CD14-positive monocyte (primary cell): Measurements from ENCODE around the gene SLC66A2. TPM values are rescaled to one million over a fixed set of nuclear protein-coding genes. Genes with fewer than 3 reads are reported as not detected.

Experiments
- DNase-seq, 3 donors: peaks; one replicate each; pipeline ENCODE4 v3.0.0-alpha.2; 2011 to 2022
- H2AFZ ChIP-seq: 2 replicates; pipeline ENCODE4 v1.6.0; 2012; ENCODE audit warnings: mild to moderate bottlenecking, low read depth, low read length, inconsistent platforms; ENCODE audit not compliant: insufficient read depth, poor library complexity, severe bottlenecking
- H3K27ac ChIP-seq, 2 donors: 1 replicate in 1 of 2; 2 replicates in 1 of 2; pipeline ENCODE4 v1.5.1; 2012 to 2013; ENCODE audit warnings: low read length in 2 of 2, control low read depth in 1 of 2, inconsistent platforms in 1 of 2, low read depth in 1 of 2, mild to moderate bottlenecking in 1 of 2
- H3K27me3 ChIP-seq, 2 donors: one replicate each; pipeline versions ENCODE4 v1.6.0 to v1.6.1; 2011 to 2013; ENCODE audit warnings: low read length in 2 of 2; ENCODE audit not compliant: control insufficient read depth in 2 of 2, insufficient read depth in 2 of 2
- H3K36me3 ChIP-seq, 2 donors: replicated peaks in 1 of 2; 1 replicate in 1 of 2; 2 replicates in 1 of 2; pipeline versions ENCODE4 v1.5.1 to v1.6.1; 2012 to 2013; ENCODE audit warnings: low read length in 2 of 2, control low read depth in 1 of 2, inconsistent platforms in 1 of 2, mild to moderate bottlenecking in 1 of 2; ENCODE audit not compliant: insufficient read depth in 2 of 2, control insufficient read depth in 1 of 2
- H3K4me1 ChIP-seq, 2 donors: 1 replicate in 1 of 2; 2 replicates in 1 of 2; pipeline versions ENCODE4 v1.5.1 to v1.6.1; 2012 to 2013; ENCODE audit warnings: low read length in 2 of 2, control low read depth in 1 of 2, inconsistent platforms in 1 of 2, mild to moderate bottlenecking in 1 of 2, moderate library complexity in 1 of 2; ENCODE audit not compliant: insufficient read depth in 2 of 2, control insufficient read depth in 1 of 2
- H3K4me2 ChIP-seq: replicated peaks from 2 replicates; pipeline ENCODE3; 2012; ENCODE audit warnings: low read length, moderate library complexity, mild to moderate bottlenecking; ENCODE audit not compliant: poor library complexity, severe bottlenecking; ENCODE audit errors: extremely low read depth
- H3K4me3 ChIP-seq, 3 experiments: fragments of 200-600 bp in 1 of 3; sonication (generic) in 1 of 3; replicated peaks in 1 of 3; 1 replicate in 2 of 3; 2 replicates in 1 of 3; pipeline ENCODE4 v1.5.1; 2011 to 2013; ENCODE audit warnings: low read length in 3 of 3, mild to moderate bottlenecking in 3 of 3, control low read depth in 2 of 3, low read depth in 2 of 3, inconsistent platforms in 1 of 3, moderate library complexity in 1 of 3
- H3K79me2 ChIP-seq: 2 replicates; pipeline ENCODE4 v1.6.0; 2012; ENCODE audit warnings: mild to moderate bottlenecking, control low read depth, inconsistent platforms, low read length, moderate library complexity; ENCODE audit not compliant: insufficient read depth
- H3K9ac ChIP-seq: 2 replicates; pipeline ENCODE4 v1.6.0; 2017; ENCODE audit warnings: low read length, mild to moderate bottlenecking; ENCODE audit not compliant: insufficient read depth, poor library complexity, severe bottlenecking
- H3K9me3 ChIP-seq, 2 donors: replicated peaks in 1 of 2; 1 replicate in 1 of 2; 2 replicates in 1 of 2; pipeline versions ENCODE4 v1.5.1 to v1.6.1; 2012 to 2013; ENCODE audit warnings: low read length in 2 of 2, control low read depth in 1 of 2; ENCODE audit not compliant: control insufficient read depth in 1 of 2, insufficient read depth in 1 of 2
- H4K20me1 ChIP-seq: 2 replicates; pipeline ENCODE4 v1.6.0; 2012; ENCODE audit warnings: mild to moderate bottlenecking, low read length, control low read depth, moderate library complexity; ENCODE audit not compliant: insufficient read depth
- H3K27ac Mint-ChIP-seq, 7 donors: one replicate each; pipeline ENCODE4 v1.8.0; 2020; ENCODE audit warnings: mild to moderate bottlenecking in 7 of 7, mixed read lengths in 7 of 7, moderate library complexity in 6 of 7, inconsistent platforms in 2 of 7
- H3K27me3 Mint-ChIP-seq, 3 donors: one replicate each; pipeline ENCODE4 v1.8.0; 2021 to 2022; ENCODE audit warnings: low read depth in 3 of 3, mild to moderate bottlenecking in 3 of 3, mixed read lengths in 3 of 3, moderate library complexity in 3 of 3, inconsistent platforms in 1 of 3
- H3K36me3 Mint-ChIP-seq, 2 donors: one replicate each; pipeline ENCODE4 v1.8.0; 2020; ENCODE audit warnings: mixed read lengths in 2 of 2, inconsistent platforms in 1 of 2, mild to moderate bottlenecking in 1 of 2
- H3K4me1 Mint-ChIP-seq: one replicate; pipeline ENCODE4 v1.8.0; 2020; ENCODE audit warnings: mild to moderate bottlenecking, mixed read lengths
- H3K4me3 Mint-ChIP-seq, 2 donors: one replicate each; pipeline ENCODE4 v1.8.0; 2020; ENCODE audit warnings: mild to moderate bottlenecking in 2 of 2, mixed read lengths in 2 of 2, moderate library complexity in 1 of 2
- H3K9me3 Mint-ChIP-seq, 7 donors: one replicate each; pipeline ENCODE4 v1.8.0; 2020 to 2022; ENCODE audit warnings: mixed read lengths in 7 of 7, mild to moderate bottlenecking in 6 of 7, moderate library complexity in 6 of 7, inconsistent platforms in 2 of 7
- CTCF ChIP-seq: fragments of 200-600 bp; IDR thresholded peaks from one replicate; pipeline ENCODE4 v1.8.0; 2022; ENCODE audit warnings: antibody characterized with exemption, mild to moderate bottlenecking
- WGBS: methylation state at CpG from one replicate; pipeline ENCODE4 v1.1.5; 2013; ENCODE audit warnings: missing lambda C conversion rate; ENCODE audit not compliant: insufficient coverage; 5-methylcytosine and 5-hydroxymethylcytosine counted together
- intact Hi-C, 2 donors: fragments of 100-400 bp; cut with micrococcal nuclease; formaldehyde crosslinking; loops; one replicate each; pipeline versions ENCODE4 v1.15.0 to v1.15.1; 2023
- polyA plus RNA-seq, 3 donors: library from polyadenylated mRNA; depleted of rRNA in 1 of 3; unstranded in 2 of 3; stranded (reverse) in 1 of 3; fragments of 300-500 nt in 2 of 3; fragments of >200 nt in 1 of 3; fragmentation: Illumina TruSeq in 2 of 3; gene quantifications; 1 replicate in 2 of 3; 2 replicates in 1 of 3; pipeline ENCODE4 v1.2.3, GENCODE V29; 2012 to 2021

The SLC66A2 gene
- polyA plus RNA-seq, 3 donors, result 26.8 to 42.6 (median 33.8) TPM

GRCh38 chr18:79900610-79901570 is 50.6 kb downstream of the SLC66A2 start:
- H3K27ac Mint-ChIP-seq, result no peak overlapping the region
- Histone ChIP-seq H3K4me3 (no peak overlapping the region), H4K20me1 (no peaks in the 10 kb centered on the region), H3K9ac (no peak overlapping the region), H3K36me3 (peaks cover 22 to 40% of the 10 kb centered on the region in 2 donors), H3K27ac (no peak overlapping the region), H3K4me1 (no peaks in the 10 kb centered on the region), H3K4me2 (no peak overlapping the region), H3K9me3 (peaks cover 90 to 93% of the 10 kb centered on the region in 2 donors), H2AFZ (no peak overlapping the region), H3K79me2 (no peaks in the 10 kb centered on the region), H3K27me3 (no peaks in the 10 kb centered on the region)
- H3K27me3 Mint-ChIP-seq, result peaks cover 0 to 5% (median 5%) of the 10 kb centered on the region in 3 donors
- 100% methylated on average over 17 of the region's 28 CpGs for WGBS
- H3K9me3 Mint-ChIP-seq, result peaks cover 68 to 95% (median 72%) of the 10 kb centered on the region in 7 donors
- intact Hi-C loops, result no loop called here
- no peaks in the 10 kb centered on the region for H3K4me1 Mint-ChIP-seq
- H3K36me3 Mint-ChIP-seq, result peaks cover 25 to 38% of the 10 kb centered on the region in 2 donors
- H3K4me3 Mint-ChIP-seq, result no peak overlapping the region
- DNase-seq, result no peak
- no peak for TF ChIP-seq CTCF

GRCh38 chr18:79899609-79900445 is 51.6 kb downstream of the SLC66A2 start:
- no peak overlapping the region for H2AFZ ChIP-seq
- no peak overlapping the region for H3K27ac ChIP-seq
- Mint-ChIP-seq H3K27me3 (peaks cover 0 to 5% (median 5%) of the 10 kb centered on the region in 3 donors), H3K36me3 (peaks cover 24 to 29% of the 10 kb centered on the region in 2 donors), H3K4me3 (no peak overlapping the region), H3K9me3 (peaks cover 70 to 97% (median 82%) of the 10 kb centered on the region in 7 donors), H3K4me1 (no peaks in the 10 kb centered on the region), H3K27ac (no peak overlapping the region)
- 88% methylated on average over 48 of the region's 53 CpGs for WGBS
- no peak overlapping the region for H3K9ac ChIP-seq
- H3K27me3 ChIP-seq, result no peaks in the 10 kb centered on the region
- no peak overlapping the region for H3K4me3 ChIP-seq
- H3K4me1 ChIP-seq, result no peaks in the 10 kb centered on the region
- H3K9me3 ChIP-seq, result peaks cover 83 to 96% of the 10 kb centered on the region in 2 donors
- no peaks in the 10 kb centered on the region for H4K20me1 ChIP-seq
- intact Hi-C loops, result loop anchor here in 1 of 2 donors (10.0 kb wide), 1 partner anchor 45 kb away; no protein-coding TSS in a partner anchor
- TF ChIP-seq CTCF, result no peak
- peaks cover 22 to 30% of the 10 kb centered on the region in 2 donors for H3K36me3 ChIP-seq
- H3K79me2 ChIP-seq, result no peaks in the 10 kb centered on the region
- DNase-seq, result no peak
- no peak overlapping the region for H3K4me2 ChIP-seq
